Esophagus muscularis mucosa (tissue), 4 donors: ENCODE measurements around the gene TTLL4. TPM values are rescaled to one million over a fixed set of nuclear protein-coding genes. Genes with fewer than 3 reads are reported as not detected.

Experiments used
- DNase-seq: peaks from one replicate; pipeline ENCODE4 v3.0.0-alpha.2; 2017; ENCODE audit errors: extremely low spot score
- H3K27ac ChIP-seq, 4 donors: fragments of 200-600 bp; sonication (generic); replicated peaks in 1 of 4; 1 replicate in 3 of 4; 2 replicates in 1 of 4; pipeline ENCODE4 v1.5.1; 2016 to 2019; ENCODE audit warnings: mild to moderate bottlenecking in 1 of 4
- H3K27me3 ChIP-seq, 4 donors: fragments of 200-600 bp; sonication (generic); one replicate each; pipeline versions ENCODE4 v1.5.1 to v1.6.0; 2016 to 2019
- H3K36me3 ChIP-seq, 4 donors: fragments of 200-600 bp; sonication (generic); one replicate each; pipeline ENCODE4 v1.5.1; 2016 to 2019
- H3K4me1 ChIP-seq, 4 donors: fragments of 200-600 bp; sonication (generic); one replicate each; pipeline ENCODE4 v1.5.1; 2016 to 2019
- H3K4me3 ChIP-seq, 4 donors: fragments of 200-600 bp; sonication (generic); 1 replicate in 2 of 4; 2 replicates in 2 of 4; pipeline ENCODE4 v1.5.1; 2016 to 2019; ENCODE audit warnings: mild to moderate bottlenecking in 4 of 4, moderate library complexity in 1 of 4
- H3K9me3 ChIP-seq, 4 donors: fragments of 200-600 bp; sonication (generic); 1 replicate in 3 of 4; 2 replicates in 1 of 4; pipeline ENCODE4 v1.5.1; 2016 to 2019
- EP300 ChIP-seq: sonication (generic); formaldehyde crosslinking; IDR thresholded peaks from one replicate; pipeline ENCODE4 v1.6.1; 2017; ENCODE audit warnings: antibody characterized with exemption
- POLR2A ChIP-seq: fragments of 450-650 bp; IDR thresholded peaks from one replicate; pipeline ENCODE4 v1.6.1; 2017; ENCODE audit warnings: antibody characterized with exemption, moderate library complexity, mild to moderate bottlenecking, low read depth
- POLR2AphosphoS5 ChIP-seq, 2 donors: sonication (generic); formaldehyde crosslinking; IDR thresholded peaks; one replicate each; pipeline ENCODE4 v1.6.1; 2017; ENCODE audit warnings: antibody characterized with exemption in 2 of 2
- WGBS: methylation state at CpG from one replicate; pipeline ENCODE4 v1.1.5; 2018; 5-methylcytosine and 5-hydroxymethylcytosine counted together
- intact Hi-C: fragments of 100-400 bp; cut with DNase I; formaldehyde crosslinking; loops from one replicate; pipeline ENCODE4 v1.15.1; 2023
- total RNA-seq, 4 donors: library from RNA; depleted of rRNA; stranded (reverse); fragments of >200 nt; gene quantifications; one replicate each; pipeline versions ENCODE4 v1.1.0 to v1.2.1, GENCODE V29; 2016
- TF ChIP-seq, protein P1 (sequence below), 3 experiments: fragments of 200-600 bp in 2 of 3; fragments of 450-650 bp in 1 of 3; sonication (generic) in 2 of 3; IDR thresholded peaks; one replicate each; pipeline ENCODE4 v1.5.1; 2017 to 2019; ENCODE audit warnings: antibody characterized with exemption in 3 of 3, mild to moderate bottlenecking in 2 of 3, moderate library complexity in 1 of 3

Gene TTLL4
- total RNA-seq, 4 donors from 2014 or later, result 5.8 to 11.3 (median 8.3) TPM

- 92% methylated on average over 5 of the region's 8 CpGs for WGBS
Measured at GRCh38 chr2:218698885-218699284, 11.8 kb upstream of the TTLL4 start.

GRCh38 chr2:218701806-218702205, 8.8 kb upstream of the TTLL4 start:
- Histone ChIP-seq H3K27me3 (no peaks in the 10 kb centered on the region), H3K4me3 (no peak overlapping the region), H3K36me3 (peaks cover 15 to 58% (median 28%) of the 10 kb centered on the region in 4 donors), H3K4me1 (no peaks in the 10 kb centered on the region), H3K9me3 (no peaks in the 10 kb centered on the region), H3K27ac (no peak overlapping the region)
- TF ChIP-seq EP300 (no peak), POLR2A (no peak), POLR2AphosphoS5 (IDR thresholded peaks at IDR 0.05) (no peak)
- TF ChIP-seq, protein P1, sequence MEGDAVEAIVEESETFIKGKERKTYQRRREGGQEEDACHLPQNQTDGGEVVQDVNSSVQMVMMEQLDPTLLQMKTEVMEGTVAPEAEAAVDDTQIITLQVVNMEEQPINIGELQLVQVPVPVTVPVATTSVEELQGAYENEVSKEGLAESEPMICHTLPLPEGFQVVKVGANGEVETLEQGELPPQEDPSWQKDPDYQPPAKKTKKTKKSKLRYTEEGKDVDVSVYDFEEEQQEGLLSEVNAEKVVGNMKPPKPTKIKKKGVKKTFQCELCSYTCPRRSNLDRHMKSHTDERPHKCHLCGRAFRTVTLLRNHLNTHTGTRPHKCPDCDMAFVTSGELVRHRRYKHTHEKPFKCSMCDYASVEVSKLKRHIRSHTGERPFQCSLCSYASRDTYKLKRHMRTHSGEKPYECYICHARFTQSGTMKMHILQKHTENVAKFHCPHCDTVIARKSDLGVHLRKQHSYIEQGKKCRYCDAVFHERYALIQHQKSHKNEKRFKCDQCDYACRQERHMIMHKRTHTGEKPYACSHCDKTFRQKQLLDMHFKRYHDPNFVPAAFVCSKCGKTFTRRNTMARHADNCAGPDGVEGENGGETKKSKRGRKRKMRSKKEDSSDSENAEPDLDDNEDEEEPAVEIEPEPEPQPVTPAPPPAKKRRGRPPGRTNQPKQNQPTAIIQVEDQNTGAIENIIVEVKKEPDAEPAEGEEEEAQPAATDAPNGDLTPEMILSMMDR (IDR thresholded peaks at IDR 0.05), result no peak
- no peak for DNase-seq
- WGBS, result 87% methylated on average over 2 of the region's 2 CpGs
- intact Hi-C loops, result no loop called here

More at GRCh38 chr2:218698885-218699284, 11.8 kb upstream of the TTLL4 start:
- Histone ChIP-seq H3K4me3 (no peak overlapping the region), H3K9me3 (no peaks in the 10 kb centered on the region), H3K36me3 (peaks cover 22 to 83% (median 42%) of the 10 kb centered on the region in 4 donors), H3K27ac (no peak overlapping the region), H3K27me3 (no peaks in the 10 kb centered on the region), H3K4me1 (no peaks in the 10 kb centered on the region)
- TF ChIP-seq, protein P1 (IDR thresholded peaks at IDR 0.05), result no peak
- TF ChIP-seq EP300 (no peak), POLR2A (no peak), POLR2AphosphoS5 (IDR thresholded peaks at IDR 0.05) (no peak)
- intact Hi-C loops, result no loop called here
- no peak for DNase-seq

GRCh38 chr2:218703341-218703740, 7.3 kb upstream of the TTLL4 start:
- DNase-seq, result no peak
- Histone ChIP-seq H3K9me3 (no peaks in the 10 kb centered on the region), H3K36me3 (peaks cover 14 to 42% (median 21%) of the 10 kb centered on the region in 4 donors), H3K27ac (no peak overlapping the region), H3K4me3 (no peak overlapping the region), H3K27me3 (no peaks in the 10 kb centered on the region), H3K4me1 (no peaks in the 10 kb centered on the region)
- intact Hi-C loops, result no loop called here
- WGBS, result 87% methylated on average over 4 of the region's 4 CpGs
- no peak for TF ChIP-seq EP300
- no peak for TF ChIP-seq POLR2AphosphoS5 (IDR thresholded peaks at IDR 0.05)
- TF ChIP-seq POLR2A, result no peak
- TF ChIP-seq, protein P1 (IDR thresholded peaks at IDR 0.05), result no peak

- no peaks in the 10 kb centered on the region for H3K36me3 ChIP-seq
- H3K27ac ChIP-seq, result no peak overlapping the region
- H3K27me3 ChIP-seq, result no peaks in the 10 kb centered on the region
- peaks cover 4 to 20% (median 20%) of the 10 kb centered on the region in 4 donors for H3K4me1 ChIP-seq
- intact Hi-C loops, result no loop called here
- WGBS, result 92% methylated on average over 4 of the region's 4 CpGs
- H3K9me3 ChIP-seq, result no peaks in the 10 kb centered on the region
- H3K4me3 ChIP-seq, result no peak overlapping the region
- TF ChIP-seq EP300, result no peak
- TF ChIP-seq, protein P1 (IDR thresholded peaks at IDR 0.05), result no peak
- no peak for DNase-seq
Measured at GRCh38 chr2:218708086-218708485, 2.5 kb upstream of the TTLL4 start.

DNA sequence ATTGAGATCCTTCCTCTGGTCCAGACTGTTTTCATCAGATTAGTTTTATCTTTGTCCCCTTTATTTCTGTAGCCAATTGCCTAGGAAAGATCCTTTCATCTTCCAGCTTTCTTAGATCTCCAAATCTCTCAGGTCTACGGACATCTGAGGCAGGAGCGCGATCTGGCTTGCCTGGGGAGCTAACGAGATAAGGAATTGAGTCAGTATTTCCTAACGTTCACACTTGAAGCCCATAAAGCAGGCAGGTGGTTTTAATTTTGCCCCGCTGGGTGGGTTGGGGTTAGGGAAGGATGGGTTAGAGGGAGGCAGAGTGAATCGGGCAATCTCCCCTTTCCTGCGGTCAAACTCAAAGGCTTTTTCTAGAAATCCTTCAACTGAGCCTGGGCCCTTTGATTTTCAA, 727 bp upstream of the TTLL4 start:
- H3K9me3 ChIP-seq, result no peaks in the 10 kb centered on the region
- 90% methylated on average over 8 of the region's 8 CpGs for WGBS
- H3K27ac ChIP-seq, result no peak overlapping the region
- DNase-seq, result no peak
- peaks cover 4 to 26% (median 20%) of the 10 kb centered on the region in 4 donors for H3K4me1 ChIP-seq
- TF ChIP-seq, protein P1 (IDR thresholded peaks at IDR 0.05), result no peak
- no peak for TF ChIP-seq EP300
- TF ChIP-seq POLR2AphosphoS5 (IDR thresholded peaks at IDR 0.05), result no peak
- TF ChIP-seq POLR2A, result no peak
- peak overlapping the region in 3 of 4 donors; percentile 83 to 95 (median 88) for H3K4me3 ChIP-seq
- intact Hi-C loops, result loop anchor here (5.0 kb wide), 1 partner anchor 137 kb away; no protein-coding TSS in a partner anchor
- no peaks in the 10 kb centered on the region for H3K27me3 ChIP-seq
- H3K36me3 ChIP-seq, result no peaks in the 10 kb centered on the region
